ENCODE measurements around the gene STYXL1.

Gene STYXL1

GRCh38 chr7:75967487-75967997 is 80.3 kb downstream of the STYXL1 start:
- TF ChIP-seq CTCF (conservative IDR thresholded peaks at IDR 0.05) (no peak), ZFX (IDR thresholded peaks at IDR 0.05) (no peak)
- no peak overlapping the region for H3K27ac ChIP-seq

GRCh38 chr7:75967055-75967454 is 80.7 kb downstream of the STYXL1 start:
- no peak for TF ChIP-seq CTCF (conservative IDR thresholded peaks at IDR 0.05)
- TF ChIP-seq ZFX (IDR thresholded peaks at IDR 0.05) = no peak
- no peak overlapping the region for H3K27ac ChIP-seq

- TF ChIP-seq CTCF (conservative IDR thresholded peaks at IDR 0.05) (no peak), ZFX (IDR thresholded peaks at IDR 0.05) (no peak)
- no peak overlapping the region for H3K27ac ChIP-seq
Measured at GRCh38 chr7:75966190-75966961, 81.4 kb downstream of the STYXL1 start.

GRCh38 chr7:75965617-75966016 is 82.2 kb downstream of the STYXL1 start:
- no peak overlapping the region for H3K27ac ChIP-seq
- TF ChIP-seq CTCF (conservative IDR thresholded peaks at IDR 0.05) (no peak), ZFX (IDR thresholded peaks at IDR 0.05) (no peak)

- no peak overlapping the region for H3K27ac ChIP-seq
- TF ChIP-seq CTCF (conservative IDR thresholded peaks at IDR 0.05) (no peak), ZFX (IDR thresholded peaks at IDR 0.05) (no peak)
Measured at GRCh38 chr7:75963381-75963995, 84.3 kb downstream of the STYXL1 start.

- TF ChIP-seq ZFX (IDR thresholded peaks at IDR 0.05) (no peak), CTCF (conservative IDR thresholded peaks at IDR 0.05) (no peak)
- H3K27ac ChIP-seq = no peak overlapping the region
Measured at GRCh38 chr7:75962607-75963380, 85.0 kb downstream of the STYXL1 start.

- H3K27ac ChIP-seq = no peak overlapping the region
Measured at GRCh38 chr7:75961218-75961617, 86.6 kb downstream of the STYXL1 start.

More at GRCh38 chr7:75961218-75961617, 86.6 kb downstream of the STYXL1 start:
- no peak for TF ChIP-seq CTCF (conservative IDR thresholded peaks at IDR 0.05)
- no peak for TF ChIP-seq ZFX (IDR thresholded peaks at IDR 0.05)

Data from C4-2B (cell line).